Stimulated activated CD4-positive, alpha-beta T cell treated with anti-CD3 and anti-CD28 coated beads, Interleukin-4, amount 100 ng/mL, for 4 hours (primary cell): ENCODE results near the gene TMEM126A.
"Not testable (repeated sequence)": the region's sequence is repeated elsewhere in the genome, so short reads cannot be mapped to it uniquely, and the experiment has no call there.

Experiments used
- DNase-seq, 2 experiments: peaks; one replicate each; pipeline ENCODE4 v3.0.0-alpha.2; 2020

Gene TMEM126A

GRCh38 chr11:85647604-85648299 is at the start of gene TMEM126A:
Gene TMEM126A (plus strand): TSS chr11:85647967. CDS start chr11:85650256, 2,289 bp downstream.
- DNase-seq = peak; percentile 91 to 92

DNA sequence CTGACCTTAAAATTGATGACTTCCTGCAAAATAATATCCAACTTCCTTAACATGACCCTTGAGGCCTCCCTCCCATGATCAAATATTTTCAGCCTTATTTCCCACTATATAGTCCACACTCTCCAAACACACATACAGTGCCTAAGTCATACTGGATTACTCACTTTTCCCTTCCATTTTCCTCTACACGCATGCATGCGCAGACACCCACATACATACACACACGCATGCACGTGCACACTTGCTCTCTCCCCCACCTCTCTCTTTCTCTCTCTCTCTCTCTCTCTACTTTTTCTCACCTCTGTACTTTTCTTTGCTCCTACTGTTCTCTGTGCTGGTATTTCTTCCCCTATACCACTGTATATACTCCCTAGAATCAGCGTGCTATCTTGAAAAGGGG is 48.7 kb upstream of the TMEM126A start:
- DNase-seq = no peak

DNA sequence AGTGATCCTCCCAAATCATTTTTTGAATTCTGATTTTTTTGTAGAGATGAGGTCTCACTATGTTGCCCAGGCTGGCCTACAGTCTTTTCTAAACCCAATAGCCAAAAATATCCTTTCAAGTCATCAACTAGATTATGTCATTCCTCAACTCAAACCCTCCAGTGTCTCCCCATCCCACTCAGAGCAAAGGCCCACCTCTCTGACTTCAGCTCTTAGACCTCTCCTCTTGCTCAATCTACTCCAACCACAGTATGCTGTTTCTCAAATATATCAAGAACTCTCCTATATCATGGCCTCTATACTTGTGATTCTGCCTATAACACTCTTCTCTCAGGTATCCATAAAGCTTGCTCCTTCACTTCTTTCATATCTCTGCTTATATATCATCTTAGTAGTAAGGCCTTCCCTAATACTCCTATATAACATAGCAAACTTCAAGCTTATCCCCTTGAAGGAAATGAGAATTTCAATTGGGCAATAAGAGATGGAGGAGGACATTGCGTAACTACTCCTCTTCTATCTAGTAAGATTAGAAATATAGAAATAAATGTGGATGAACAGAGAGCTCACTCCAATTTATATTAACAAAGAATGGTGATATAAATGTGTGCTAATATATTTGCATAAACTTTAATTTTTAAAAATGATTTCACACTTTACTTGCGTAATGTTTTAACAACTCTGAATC is 45.1 kb upstream of the TMEM126A start:
- no peak for DNase-seq

DNA sequence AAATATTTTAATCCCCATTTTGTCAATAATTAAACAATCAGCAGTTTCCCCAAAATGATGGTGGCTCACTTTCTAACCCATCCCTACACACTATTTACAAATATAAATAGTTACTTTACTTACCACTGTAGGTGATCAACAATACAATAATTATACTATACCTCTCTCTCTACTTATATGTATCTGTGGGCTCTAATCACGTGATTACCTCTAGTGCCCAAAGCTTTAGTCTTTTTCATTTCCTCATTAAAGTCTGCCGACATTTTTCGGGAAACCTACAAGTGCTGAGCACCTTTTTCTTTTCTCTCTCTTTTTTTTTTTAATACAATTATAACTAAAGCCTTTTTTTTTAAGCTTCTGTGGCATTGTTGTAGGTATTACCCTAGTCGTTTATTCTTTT is 44.5 kb upstream of the TMEM126A start:
- DNase-seq = no peak

GRCh38 chr11:85606237-85606636 is 41.5 kb upstream of the TMEM126A start:
- DNase-seq = not testable (repeated sequence)

DNA sequence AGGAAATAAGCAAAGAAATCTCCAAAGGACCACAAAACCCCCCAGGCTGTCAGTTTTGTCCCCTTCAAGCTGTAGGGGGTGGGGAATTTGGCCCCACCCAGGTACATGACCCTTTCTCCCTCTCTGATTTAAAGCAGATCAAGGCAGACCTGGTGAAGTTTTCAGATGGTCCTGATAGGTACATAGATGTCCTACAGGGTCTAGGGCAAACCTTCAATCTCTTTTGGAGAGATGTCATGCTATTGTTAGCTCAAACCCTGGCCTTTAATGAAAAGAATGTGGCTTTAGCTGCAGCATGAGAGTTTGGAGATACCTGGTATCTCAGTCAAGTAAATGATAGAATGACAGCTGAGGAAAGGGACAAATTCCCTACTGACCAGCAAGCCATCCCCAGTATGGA is 39.1 kb upstream of the TMEM126A start:
- DNase-seq = not testable (repeated sequence)

GRCh38 chr11:85609286-85609685 is 38.5 kb upstream of the TMEM126A start:
- DNase-seq = not testable (repeated sequence)

DNA sequence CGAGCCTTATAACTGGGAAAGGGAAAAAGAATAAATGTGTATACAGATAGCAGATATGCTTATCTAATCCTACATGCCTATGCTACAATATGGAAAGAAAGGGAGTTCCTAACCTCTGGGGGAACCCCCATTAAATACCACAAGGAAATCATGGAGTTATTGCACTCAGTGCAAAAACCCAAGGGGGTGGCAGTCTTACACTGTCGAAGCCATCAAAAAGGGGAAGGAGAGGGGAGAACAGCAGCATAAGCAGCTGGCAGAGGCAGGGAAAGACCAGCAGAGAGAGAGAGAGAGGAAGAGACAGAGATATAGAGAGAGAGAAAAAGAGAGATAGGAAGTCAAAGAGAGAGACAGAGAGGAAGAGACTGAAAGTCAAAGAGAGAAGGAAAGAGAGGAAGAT is 36.1 kb upstream of the TMEM126A start:
- not testable (repeated sequence) for DNase-seq

DNA sequence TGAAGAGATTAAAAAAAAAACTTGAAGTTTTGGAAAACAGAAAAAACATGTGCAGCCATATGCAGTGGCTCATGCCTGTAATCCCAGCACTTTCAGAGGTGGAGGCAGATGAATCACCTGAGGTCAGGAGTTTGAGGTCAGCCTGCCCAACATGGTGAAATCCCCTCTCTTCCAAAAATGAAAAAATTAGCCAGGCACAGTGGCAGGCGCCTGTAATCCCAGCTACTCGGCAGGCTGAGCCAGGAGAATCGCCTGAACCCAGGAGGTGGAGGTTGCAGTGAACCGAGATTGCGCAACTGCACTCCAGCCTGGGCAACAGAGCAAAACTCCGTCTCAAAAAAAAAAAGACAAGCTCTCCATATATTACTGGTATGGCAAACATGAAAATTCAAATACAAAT is 28.3 kb upstream of the TMEM126A start:
- no peak for DNase-seq

- DNase-seq = no peak
Measured at GRCh38 chr11:85620256-85620655, 27.5 kb upstream of the TMEM126A start.

GRCh38 chr11:85626496-85626895 is 21.3 kb upstream of the TMEM126A start:
- no peak for DNase-seq

- DNase-seq = no peak
Measured at GRCh38 chr11:85627332-85627997, 20.3 kb upstream of the TMEM126A start, which contains the start of gene DLG2. Gene DLG2 (minus strand): TSS chr11:85627344.

- DNase-seq = peak; percentile 93 to 95
Measured at GRCh38 chr11:85627998-85628770, 19.6 kb upstream of the TMEM126A start, which contains the start of gene TMEM126B. Gene TMEM126B (plus strand): TSS chr11:85628593. CDS start chr11:85628608, 15 bp downstream.

GRCh38 chr11:85628771-85629341 is 18.9 kb upstream of the TMEM126A start:
- peak; percentile 19 to 44 for DNase-seq

- no peak for DNase-seq
Measured at GRCh38 chr11:85634747-85635146, 13.0 kb upstream of the TMEM126A start.

GRCh38 chr11:85643191-85643614 is 4.6 kb upstream of the TMEM126A start:
- no peak for DNase-seq

DNA sequence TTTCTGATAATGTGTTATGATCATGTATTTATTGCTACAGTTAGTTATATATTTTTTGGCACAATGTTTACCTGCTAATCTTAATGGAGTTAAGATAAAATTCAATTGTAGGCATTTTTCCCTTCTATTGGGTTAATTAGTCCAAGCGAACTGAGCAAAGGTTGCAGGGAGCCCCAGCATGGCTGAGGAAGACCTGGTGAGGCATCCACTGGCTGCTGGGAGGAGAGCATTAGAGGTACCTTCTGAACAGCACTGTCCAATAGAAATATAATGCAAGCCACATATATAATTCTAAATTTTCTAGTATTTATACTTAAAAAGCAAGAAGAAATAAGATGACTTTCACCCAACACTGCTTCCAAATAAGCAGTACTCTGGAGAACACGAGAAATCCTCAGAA is 689 bp upstream of the TMEM126A start:
- no peak for DNase-seq

GRCh38 chr11:85651118-85651517 is 3.4 kb downstream of the TMEM126A start:
- no peak for DNase-seq

- no peak for DNase-seq
Measured at GRCh38 chr11:85652786-85653447, 5.2 kb downstream of the TMEM126A start.

GRCh38 chr11:85654343-85654742 is 6.6 kb downstream of the TMEM126A start:
- not testable (repeated sequence) for DNase-seq

DNA sequence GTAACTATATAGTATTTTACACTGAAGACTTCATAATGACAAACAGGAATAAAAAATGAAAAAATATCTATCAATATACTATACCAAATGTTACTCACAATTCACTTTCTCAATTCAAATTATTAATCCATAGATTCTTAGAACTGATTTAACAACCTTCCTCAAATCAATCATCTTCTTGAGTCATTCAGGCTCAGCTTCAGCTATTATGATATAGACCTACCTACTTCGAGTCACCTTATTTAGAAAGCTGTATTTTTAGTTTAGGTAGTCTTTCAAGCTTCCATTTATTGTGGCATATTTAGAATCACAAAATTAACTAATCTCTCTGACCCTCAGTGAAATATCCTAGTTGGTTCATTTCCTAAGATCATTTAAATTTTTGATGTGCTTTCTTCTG is 9.0 kb downstream of the TMEM126A start:
- DNase-seq = no peak

- no peak for DNase-seq
Measured at GRCh38 chr11:85658180-85658579, 10.4 kb downstream of the TMEM126A start.
